C4-2B (cell line): ENCODE measurements around the gene SCNN1A.

ENCODE experiments used
- CTCF ChIP-seq: fragments of 450-650 bp; conservative IDR thresholded peaks from 2 replicates; pipeline ENCODE4 v1.5.1; 2017; ENCODE audit warnings: mild to moderate bottlenecking
- ZFX ChIP-seq: fragments of 450-650 bp; IDR thresholded peaks from 2 replicates; pipeline ENCODE4 v1.6.1; 2017

- TF ChIP-seq CTCF (no peak), ZFX (no peak)
These were observed 9.4 kb upstream of the SCNN1A start for GRCh38 chr12:6384499-6385436.
